IPS-20b (cell line): ENCODE data around the gene GOSR2.

ENCODE experiments used
- H3K27ac ChIP-seq: one replicate; pipeline ENCODE4 v1.5.1; 2013; ENCODE audit warnings: low read length
- H3K27me3 ChIP-seq: 2 replicates; pipeline ENCODE4 v1.6.1; 2013; ENCODE audit warnings: mild to moderate bottlenecking, low read length, inconsistent platforms; ENCODE audit not compliant: insufficient read depth
- H3K36me3 ChIP-seq: 2 replicates; pipeline ENCODE4 v1.6.1; 2013; ENCODE audit warnings: low read depth, mild to moderate bottlenecking, inconsistent platforms, low read length, moderate library complexity; ENCODE audit not compliant: insufficient read depth
- H3K4me1 ChIP-seq: 2 replicates; pipeline ENCODE4 v1.6.1; 2013; ENCODE audit warnings: mild to moderate bottlenecking, control low read depth, inconsistent platforms, low read length, moderate library complexity; ENCODE audit not compliant: insufficient read depth
- H3K4me3 ChIP-seq: 2 replicates; pipeline ENCODE4 v1.5.1; 2013; ENCODE audit warnings: mild to moderate bottlenecking, low read length, inconsistent platforms
- H3K9ac ChIP-seq: 2 replicates; pipeline ENCODE4 v1.6.1; 2013; ENCODE audit warnings: low read depth, mild to moderate bottlenecking, inconsistent platforms, low read length, moderate library complexity
- H3K9me3 ChIP-seq: 2 replicates; pipeline ENCODE4 v1.6.1; 2013; ENCODE audit warnings: mild to moderate bottlenecking, low read depth, low read length, inconsistent platforms; ENCODE audit not compliant: insufficient read depth

GOSR2 gene

GRCh38 chr17:46922804-46923635, at the start of gene GOSR2:
GOSR2 (plus strand) TSS chr17:46923160; CDS start chr17:46923193, 33 bp downstream.
- Histone ChIP-seq H3K9ac (peak within 1 kb of the TSS; percentile 93), H3K4me1 (peaks cover 7% of the 10 kb centered on the region; the same call in 1 of the 2 replicates), H3K27me3 (no peaks in the 10 kb centered on the region), H3K36me3 (no peaks in the 10 kb centered on the region), H3K9me3 (no peaks in the 10 kb centered on the region), H3K27ac (peak within 1 kb of the TSS; percentile 94), H3K4me3 (peak within 1 kb of the TSS; percentile 94)

GRCh38 chr17:46873941-46874645, 48.9 kb upstream of the GOSR2 start:
- H3K27ac ChIP-seq, result no peak overlapping the region
- no peaks in the 10 kb centered on the region for H3K36me3 ChIP-seq
- H3K27me3 ChIP-seq, result no peaks in the 10 kb centered on the region
- H3K4me3 ChIP-seq, result no peak overlapping the region
- H3K9ac ChIP-seq, result no peak overlapping the region
- H3K4me1 ChIP-seq, result no peaks in the 10 kb centered on the region
- H3K9me3 ChIP-seq, result no peaks in the 10 kb centered on the region

GRCh38 chr17:46874906-46875305, 48.1 kb upstream of the GOSR2 start:
- Histone ChIP-seq H3K4me1 (no peaks in the 10 kb centered on the region), H3K4me3 (no peak overlapping the region), H3K36me3 (no peaks in the 10 kb centered on the region), H3K9me3 (no peaks in the 10 kb centered on the region), H3K27me3 (no peaks in the 10 kb centered on the region), H3K9ac (no peak overlapping the region), H3K27ac (no peak overlapping the region)

- Histone ChIP-seq H3K4me3 (no peak overlapping the region), H3K9me3 (no peaks in the 10 kb centered on the region), H3K36me3 (no peaks in the 10 kb centered on the region), H3K27ac (no peak overlapping the region), H3K4me1 (no peaks in the 10 kb centered on the region), H3K9ac (no peak overlapping the region), H3K27me3 (no peaks in the 10 kb centered on the region)
Measured at GRCh38 chr17:46875849-46876352, 47.1 kb upstream of the GOSR2 start.

GRCh38 chr17:46876353-46876887, 46.5 kb upstream of the GOSR2 start:
- H3K4me3 ChIP-seq, result no peak overlapping the region
- no peak overlapping the region for H3K27ac ChIP-seq
- no peak overlapping the region for H3K9ac ChIP-seq
- H3K36me3 ChIP-seq, result no peaks in the 10 kb centered on the region
- no peaks in the 10 kb centered on the region for H3K4me1 ChIP-seq
- no peaks in the 10 kb centered on the region for H3K9me3 ChIP-seq
- H3K27me3 ChIP-seq, result no peaks in the 10 kb centered on the region

- Histone ChIP-seq H3K36me3 (no peaks in the 10 kb centered on the region), H3K4me1 (no peaks in the 10 kb centered on the region), H3K4me3 (no peak overlapping the region), H3K27me3 (no peaks in the 10 kb centered on the region), H3K9ac (no peak overlapping the region), H3K27ac (no peak overlapping the region), H3K9me3 (no peaks in the 10 kb centered on the region)
Measured at GRCh38 chr17:46876926-46877325, 46.0 kb upstream of the GOSR2 start.

GRCh38 chr17:46877466-46877865, 45.5 kb upstream of the GOSR2 start:
- no peak overlapping the region for H3K27ac ChIP-seq
- no peaks in the 10 kb centered on the region for H3K9me3 ChIP-seq
- no peaks in the 10 kb centered on the region for H3K27me3 ChIP-seq
- no peak overlapping the region for H3K9ac ChIP-seq
- no peaks in the 10 kb centered on the region for H3K36me3 ChIP-seq
- no peak overlapping the region for H3K4me3 ChIP-seq
- H3K4me1 ChIP-seq, result no peaks in the 10 kb centered on the region

GRCh38 chr17:46878055-46878454, 44.9 kb upstream of the GOSR2 start:
- no peaks in the 10 kb centered on the region for H3K9me3 ChIP-seq
- H3K4me1 ChIP-seq, result no peaks in the 10 kb centered on the region
- no peak overlapping the region for H3K9ac ChIP-seq
- no peak overlapping the region for H3K27ac ChIP-seq
- no peaks in the 10 kb centered on the region for H3K27me3 ChIP-seq
- no peaks in the 10 kb centered on the region for H3K36me3 ChIP-seq
- H3K4me3 ChIP-seq, result no peak overlapping the region

GRCh38 chr17:46879101-46879500, 43.9 kb upstream of the GOSR2 start:
- no peaks in the 10 kb centered on the region for H3K9me3 ChIP-seq
- no peak overlapping the region for H3K27ac ChIP-seq

GRCh38 chr17:46881015-46881414, 41.9 kb upstream of the GOSR2 start:
- Histone ChIP-seq H3K4me3 (no peak overlapping the region), H3K9ac (no peak overlapping the region), H3K36me3 (no peaks in the 10 kb centered on the region), H3K4me1 (no peaks in the 10 kb centered on the region), H3K27ac (no peak overlapping the region), H3K27me3 (no peaks in the 10 kb centered on the region; the same call in 1 of the 2 replicates), H3K9me3 (no peaks in the 10 kb centered on the region)

More at GRCh38 chr17:46879101-46879500, 43.9 kb upstream of the GOSR2 start:
- Histone ChIP-seq H3K27me3 (no peaks in the 10 kb centered on the region), H3K4me3 (no peak overlapping the region), H3K9ac (no peak overlapping the region), H3K36me3 (no peaks in the 10 kb centered on the region), H3K4me1 (no peaks in the 10 kb centered on the region)

- no peaks in the 10 kb centered on the region for H3K4me1 ChIP-seq
- H3K9me3 ChIP-seq, result no peaks in the 10 kb centered on the region
- no peak overlapping the region for H3K9ac ChIP-seq
- no peaks in the 10 kb centered on the region for H3K36me3 ChIP-seq
- no peak overlapping the region for H3K4me3 ChIP-seq
- no peaks in the 10 kb centered on the region; the same call in none of the 2 replicates for H3K27me3 ChIP-seq
- H3K27ac ChIP-seq, result no peak overlapping the region
Measured at GRCh38 chr17:46882666-46883065, 40.3 kb upstream of the GOSR2 start.
